Tibial nerve (tissue), 3 donors: ENCODE measurements around the gene RPS6KA5.

Experiments
- POLR2A ChIP-seq, 2 donors: fragments of 450-650 bp; IDR thresholded peaks; one replicate each; pipeline ENCODE4 v1.6.1; 2017; ENCODE audit warnings: antibody characterized with exemption in 2 of 2, mild to moderate bottlenecking in 2 of 2, moderate library complexity in 2 of 2
- TF ChIP-seq, protein P1 (sequence below), 5 experiments: fragments of 200-600 bp in 3 of 5; fragments of 450-650 bp in 2 of 5; sonication (generic) in 3 of 5; IDR thresholded peaks; one replicate each; pipeline ENCODE4 v1.5.1; 2016 to 2019; ENCODE audit warnings: antibody characterized with exemption in 5 of 5, mild to moderate bottlenecking in 3 of 5, moderate library complexity in 2 of 5

GRCh38 chr14:91078095-91078737, 17.8 kb upstream of the RPS6KA5 start:
- TF ChIP-seq POLR2A (IDR thresholded peaks at IDR 0.05), result no peak
- TF ChIP-seq, protein P1, sequence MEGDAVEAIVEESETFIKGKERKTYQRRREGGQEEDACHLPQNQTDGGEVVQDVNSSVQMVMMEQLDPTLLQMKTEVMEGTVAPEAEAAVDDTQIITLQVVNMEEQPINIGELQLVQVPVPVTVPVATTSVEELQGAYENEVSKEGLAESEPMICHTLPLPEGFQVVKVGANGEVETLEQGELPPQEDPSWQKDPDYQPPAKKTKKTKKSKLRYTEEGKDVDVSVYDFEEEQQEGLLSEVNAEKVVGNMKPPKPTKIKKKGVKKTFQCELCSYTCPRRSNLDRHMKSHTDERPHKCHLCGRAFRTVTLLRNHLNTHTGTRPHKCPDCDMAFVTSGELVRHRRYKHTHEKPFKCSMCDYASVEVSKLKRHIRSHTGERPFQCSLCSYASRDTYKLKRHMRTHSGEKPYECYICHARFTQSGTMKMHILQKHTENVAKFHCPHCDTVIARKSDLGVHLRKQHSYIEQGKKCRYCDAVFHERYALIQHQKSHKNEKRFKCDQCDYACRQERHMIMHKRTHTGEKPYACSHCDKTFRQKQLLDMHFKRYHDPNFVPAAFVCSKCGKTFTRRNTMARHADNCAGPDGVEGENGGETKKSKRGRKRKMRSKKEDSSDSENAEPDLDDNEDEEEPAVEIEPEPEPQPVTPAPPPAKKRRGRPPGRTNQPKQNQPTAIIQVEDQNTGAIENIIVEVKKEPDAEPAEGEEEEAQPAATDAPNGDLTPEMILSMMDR (IDR thresholded peaks at IDR 0.05), result no peak
